Measurements from ENCODE around the gene CARD8.

CARD8 gene

GRCh38 chr19:48203794-48204628 is 51.7 kb downstream of the CARD8 start:
- DNase-seq, result peak; percentile 99

GRCh38 chr19:48203222-48203793 is 52.4 kb downstream of the CARD8 start:
- DNase-seq, result no peak

GRCh38 chr19:48196933-48197665 is 58.6 kb downstream of the CARD8 start:
- no peak for DNase-seq

- DNase-seq, result no peak
These were observed 59.4 kb downstream of the CARD8 start for GRCh38 chr19:48196321-48196763.

- no peak for DNase-seq
These were observed 60.6 kb downstream of the CARD8 start for GRCh38 chr19:48194844-48195830.

GRCh38 chr19:48194041-48194843 is 61.5 kb downstream of the CARD8 start:
- DNase-seq, result peak; percentile 48

GRCh38 chr19:48192750-48193149 is 63.0 kb downstream of the CARD8 start:
- DNase-seq, result no peak

- no peak for DNase-seq
These were observed 64.8 kb downstream of the CARD8 start for GRCh38 chr19:48190885-48191284.

GRCh38 chr19:48190288-48190884 is 65.3 kb downstream of the CARD8 start:
- no peak for DNase-seq

GRCh38 chr19:48186541-48186991 is 69.1 kb downstream of the CARD8 start:
- DNase-seq, result no peak

- DNase-seq, result no peak
These were observed 69.7 kb downstream of the CARD8 start for GRCh38 chr19:48186015-48186414.

GRCh38 chr19:48183356-48183755 is 72.4 kb downstream of the CARD8 start:
- no peak for DNase-seq

- no peak for DNase-seq
These were observed 73.3 kb downstream of the CARD8 start for GRCh38 chr19:48182434-48182833.

- no peak for DNase-seq
These were observed 74.2 kb downstream of the CARD8 start for GRCh38 chr19:48181505-48181904.

GRCh38 chr19:48176226-48176625 is 79.5 kb downstream of the CARD8 start:
- no peak for DNase-seq

- no peak for DNase-seq
These were observed 80.1 kb downstream of the CARD8 start for GRCh38 chr19:48175578-48175977.

GRCh38 chr19:48174445-48175030 is 81.2 kb downstream of the CARD8 start:
- no peak for DNase-seq

GRCh38 chr19:48171710-48172109 is 84.0 kb downstream of the CARD8 start:
- no peak for DNase-seq

- DNase-seq, result no peak
These were observed 84.8 kb downstream of the CARD8 start for GRCh38 chr19:48170817-48171347.

Data from eye (tissue), 1 donor.